WTC11 (cell line): Measurements from ENCODE around the gene NRG3. TPM values are rescaled to one million over a fixed set of nuclear protein-coding genes. Genes with fewer than 3 reads are reported as not detected.

ENCODE experiments used
- ATAC-seq: fragments of 200-7000 bp; cut with Tn5 transposase; 2 replicates; pipeline ENCODE4 v1.10.0; 2021; ENCODE audit warnings: mild to moderate bottlenecking, moderate library complexity
- CTCF ChIA-PET: fragments of 300-600 bp; sonication (Branson Sonifier 250); formaldehyde crosslinking; loops from one replicate; lab custom pipeline; 2021; ENCODE audit warnings: antibody characterized with exemption; lab: Charles Lee
- POLR2A ChIA-PET: fragments of 350-600 bp; sonication (Branson Sonifier 250); formaldehyde crosslinking; loops from one replicate; lab custom pipeline; 2021; ENCODE audit warnings: antibody characterized with exemption; lab: Charles Lee
- DNase-seq: peaks from one replicate; pipeline ENCODE4 v3.0.0; 2021; ENCODE audit warnings: low spot score
- H3K27ac Mint-ChIP-seq: 2 replicates; pipeline ENCODE4 v1.8.0; 2021; ENCODE audit warnings: mixed read lengths
- H3K27me3 Mint-ChIP-seq: 2 replicates; pipeline ENCODE4 v1.8.0; 2021; ENCODE audit warnings: low read depth, mild to moderate bottlenecking, moderate library complexity, mixed read lengths
- H3K36me3 Mint-ChIP-seq: 2 replicates; pipeline ENCODE4 v1.8.0; 2021; ENCODE audit warnings: mixed read lengths
- H3K4me1 Mint-ChIP-seq: 2 replicates; pipeline ENCODE4 v1.8.0; 2022; ENCODE audit warnings: mixed read lengths
- H3K4me3 Mint-ChIP-seq: 2 replicates; pipeline ENCODE4 v1.8.0; 2021; ENCODE audit warnings: mild to moderate bottlenecking, moderate library complexity, mixed read lengths
- H3K9me3 Mint-ChIP-seq: 2 replicates; pipeline ENCODE4 v1.8.0; 2021; ENCODE audit warnings: mixed read lengths
- ATF3 ChIP-seq: sonication (generic); formaldehyde crosslinking; conservative IDR thresholded peaks from 2 replicates; pipeline ENCODE4 v1.8.1; 2022; ENCODE audit warnings: mild to moderate bottlenecking, missing genetic modification reagents
- CBFB ChIP-seq: sonication (generic); formaldehyde crosslinking; IDR thresholded peaks from 2 replicates; pipeline ENCODE4 v1.8.1; 2022; ENCODE audit warnings: mild to moderate bottlenecking, low read depth, missing genetic modification reagents
- CREB1 ChIP-seq: sonication (generic); formaldehyde crosslinking; IDR thresholded peaks from 2 replicates; pipeline ENCODE4 v1.8.0; 2023; ENCODE audit warnings: mild to moderate bottlenecking, missing genetic modification reagents
- CREM ChIP-seq: sonication (generic); formaldehyde crosslinking; IDR thresholded peaks from 2 replicates; pipeline ENCODE4 v1.8.1; 2022; ENCODE audit warnings: mild to moderate bottlenecking, missing genetic modification reagents, moderate library complexity
- E2F1 ChIP-seq: sonication (generic); formaldehyde crosslinking; IDR thresholded peaks from 2 replicates; pipeline ENCODE4 v1.8.0; 2022; ENCODE audit warnings: mild to moderate bottlenecking, missing genetic modification reagents
- ELF4 ChIP-seq: sonication (generic); formaldehyde crosslinking; IDR thresholded peaks from 2 replicates; pipeline ENCODE4 v1.8.1; 2022; ENCODE audit warnings: low read depth, mild to moderate bottlenecking, moderate library complexity, missing genetic modification reagents
- ERG ChIP-seq: fragments of 250-450 bp; sonication (Bioruptor Pico); IDR thresholded peaks from 2 replicates; pipeline ENCODE4 v1.8.0; 2021; ENCODE audit warnings: mild to moderate bottlenecking
- GRHL2 ChIP-seq: fragments of 250-450 bp; sonication (Bioruptor Pico); IDR thresholded peaks from 2 replicates; pipeline ENCODE4 v1.8.0; 2022; ENCODE audit warnings: mild to moderate bottlenecking, moderate library complexity; ENCODE audit not compliant: insufficient replicate concordance, severe bottlenecking
- GTF2I ChIP-seq: fragments of 250-450 bp; sonication (Bioruptor Pico); conservative IDR thresholded peaks from 2 replicates; pipeline ENCODE4 v1.4.0; 2021; ENCODE audit warnings: mild to moderate bottlenecking
- IRF1 ChIP-seq: sonication (generic); formaldehyde crosslinking; IDR thresholded peaks from 2 replicates; pipeline ENCODE4 v1.8.0; 2023; ENCODE audit warnings: missing genetic modification reagents
- JAZF1 ChIP-seq: fragments of 250-450 bp; sonication (Bioruptor Pico); IDR thresholded peaks from 2 replicates; pipeline ENCODE4 v1.9.0; 2021; ENCODE audit warnings: moderate library complexity, mild to moderate bottlenecking, inconsistent platforms
- MAX ChIP-seq: sonication (generic); formaldehyde crosslinking; IDR thresholded peaks from 2 replicates; pipeline ENCODE4 v1.8.0; 2022; ENCODE audit warnings: mild to moderate bottlenecking, missing genetic modification reagents
- MLX ChIP-seq: sonication (generic); formaldehyde crosslinking; IDR thresholded peaks from 2 replicates; pipeline ENCODE4 v1.8.1; 2023; ENCODE audit warnings: mild to moderate bottlenecking, missing genetic modification reagents, moderate library complexity
- MYBL2 ChIP-seq: sonication (generic); formaldehyde crosslinking; IDR thresholded peaks from 2 replicates; pipeline ENCODE4 v1.8.1; 2023; ENCODE audit warnings: mild to moderate bottlenecking, moderate library complexity, missing genetic modification reagents
- NFATC4 ChIP-seq: fragments of 250-450 bp; sonication (Bioruptor Pico); IDR thresholded peaks from 2 replicates; pipeline ENCODE4 v1.9.0; 2021; ENCODE audit warnings: mild to moderate bottlenecking
- NFYB ChIP-seq: sonication (generic); formaldehyde crosslinking; conservative IDR thresholded peaks from 2 replicates; pipeline ENCODE4 v1.8.0; 2022; ENCODE audit warnings: low read depth, missing genetic modification reagents
- RORB ChIP-seq: fragments of 250-450 bp; sonication (Bioruptor Pico); IDR thresholded peaks from 2 replicates; pipeline ENCODE4 v1.9.0; 2021; ENCODE audit warnings: mild to moderate bottlenecking
- SMAD3 ChIP-seq: sonication (generic); formaldehyde crosslinking; IDR thresholded peaks from 2 replicates; pipeline ENCODE4 v1.8.0; 2022; ENCODE audit warnings: missing genetic modification reagents, mild to moderate bottlenecking, borderline replicate concordance
- SMAD4 ChIP-seq: sonication (generic); formaldehyde crosslinking; IDR thresholded peaks from 2 replicates; pipeline ENCODE4 v1.8.0; 2022; ENCODE audit warnings: mild to moderate bottlenecking, missing genetic modification reagents
- TEAD1 ChIP-seq: sonication (generic); formaldehyde crosslinking; IDR thresholded peaks from 2 replicates; pipeline ENCODE4 v1.8.0; 2022; ENCODE audit warnings: mild to moderate bottlenecking, missing genetic modification reagents
- USF1 ChIP-seq: sonication (generic); formaldehyde crosslinking; IDR thresholded peaks from 2 replicates; pipeline ENCODE4 v1.8.0; 2022; ENCODE audit warnings: mild to moderate bottlenecking, missing genetic modification reagents
- ZBTB21 ChIP-seq: sonication (generic); formaldehyde crosslinking; IDR thresholded peaks from 2 replicates; pipeline ENCODE4 v1.8.1; 2023; ENCODE audit warnings: mild to moderate bottlenecking, missing genetic modification reagents, borderline replicate concordance
- ZNF121 ChIP-seq: sonication (generic); formaldehyde crosslinking; IDR thresholded peaks from 2 replicates; pipeline ENCODE4 v1.8.0; 2023; ENCODE audit warnings: missing genetic modification reagents
- ZNF232 ChIP-seq: sonication (generic); formaldehyde crosslinking; IDR thresholded peaks from 2 replicates; pipeline ENCODE4 v1.8.0; 2022; ENCODE audit warnings: mild to moderate bottlenecking, missing genetic modification reagents
- ZNF263 ChIP-seq: sonication (generic); formaldehyde crosslinking; IDR thresholded peaks from 2 replicates; pipeline ENCODE4 v1.8.1; 2022; ENCODE audit warnings: low read depth, mild to moderate bottlenecking, moderate library complexity, missing genetic modification reagents
- ZNF317 ChIP-seq: sonication (generic); formaldehyde crosslinking; IDR thresholded peaks from 2 replicates; pipeline ENCODE4 v1.8.1; 2023; ENCODE audit warnings: low read depth, mild to moderate bottlenecking, moderate library complexity, missing genetic modification reagents, borderline replicate concordance
- ZNF425 ChIP-seq: fragments of 250-450 bp; sonication (Bioruptor Pico); conservative IDR thresholded peaks from 2 replicates; pipeline ENCODE4 v1.9.0; 2021; ENCODE audit warnings: mild to moderate bottlenecking
- total RNA-seq: library from RNA; stranded (reverse); gene quantifications from 3 replicates; pipeline ENCODE4 v1.2.3, GENCODE V29; 2021

NRG3 gene
- total RNA-seq, 1 experiment from 2014 or later: 7.0 TPM

GRCh38 chr10:82190432-82191260, 315.7 kb downstream of the NRG3 start:
- no peak overlapping the region for H3K4me3 Mint-ChIP-seq
- ATAC-seq (0 out of 2 replicates have a peak, but pooled peaks have one; percentile 20), DNase-seq (no peak)
- no peaks in the 10 kb centered on the region for H3K9me3 Mint-ChIP-seq
- no peak overlapping the region for H3K27ac Mint-ChIP-seq
- ChIA-PET CTCF (interaction anchor here (0.6 kb wide), 1 partner anchor 41 kb away, joined by 3 read pairs; no protein-coding TSS in a partner anchor), POLR2A (no interaction called here)
- no peaks in the 10 kb centered on the region for H3K27me3 Mint-ChIP-seq
- H3K4me1 Mint-ChIP-seq: peaks cover 3% of the 10 kb centered on the region
- H3K36me3 Mint-ChIP-seq: no peaks in the 10 kb centered on the region
- TF ChIP-seq USF1 (CRISPR knock-in tag) (no peak), MLX (no peak), ERG (CRISPR knock-in tag) (no peak), ZNF121 (CRISPR knock-in tag) (no peak), CBFB (CRISPR knock-in tag) (no peak), NFYB (no peak), MYBL2 (CRISPR knock-in tag) (no peak), ZNF425 (CRISPR knock-in tag) (no peak), ZNF232 (CRISPR knock-in tag) (no peak), ZNF317 (CRISPR knock-in tag) (no peak), ATF3 (CRISPR knock-in tag) (no peak), CREM (CRISPR knock-in tag) (no peak), JAZF1 (CRISPR knock-in tag) (no peak), RORB (CRISPR knock-in tag) (no peak), ELF4 (CRISPR knock-in tag) (no peak), E2F1 (CRISPR knock-in tag) (no peak), TEAD1 (CRISPR knock-in tag) (no peak)

GRCh38 chr10:82191653-82192052, 316.7 kb downstream of the NRG3 start:
- no peak for TF ChIP-seq GTF2I (CRISPR knock-in tag)
- no peak for TF ChIP-seq ZNF263 (CRISPR knock-in tag)
- TF ChIP-seq GRHL2 (CRISPR knock-in tag): no peak
- no peak for TF ChIP-seq JAZF1 (CRISPR knock-in tag)
- no peak for TF ChIP-seq NFATC4 (CRISPR knock-in tag)
- TF ChIP-seq MAX (CRISPR knock-in tag): no peak
- no peak for TF ChIP-seq ZBTB21
- TF ChIP-seq ELF4 (CRISPR knock-in tag): no peak
- TF ChIP-seq CREB1 (CRISPR knock-in tag): no peak
- TF ChIP-seq SMAD4: no peak
- no peak for TF ChIP-seq IRF1 (CRISPR knock-in tag)
- no peak for TF ChIP-seq SMAD3 (CRISPR knock-in tag)
- ATAC-seq: no peak

More at GRCh38 chr10:82191653-82192052, 316.7 kb downstream of the NRG3 start:
- no peak overlapping the region for H3K4me3 Mint-ChIP-seq
- CTCF ChIA-PET: no interaction called here
- DNase-seq: no peak
- H3K4me1 Mint-ChIP-seq: peaks cover 5% of the 10 kb centered on the region
- H3K9me3 Mint-ChIP-seq: no peaks in the 10 kb centered on the region
- no peaks in the 10 kb centered on the region for H3K27me3 Mint-ChIP-seq
- POLR2A ChIA-PET: no interaction called here
- no peaks in the 10 kb centered on the region for H3K36me3 Mint-ChIP-seq
- no peak overlapping the region for H3K27ac Mint-ChIP-seq
